Stimulated activated CD8-positive, alpha-beta memory T cell treated with anti-CD3 and anti-CD28 coated beads, Interleukin-4, amount 100 ng/mL, for 24 hours (primary cell): ENCODE results near the gene OTX2.

Experiments used
- DNase-seq: peaks from one replicate; pipeline ENCODE4 v3.0.0-alpha.2; 2020; ENCODE audit warnings: low read depth

The OTX2 gene

GRCh38 chr14:56810147-56810719 lies at the start of gene OTX2:
Gene OTX2, minus strand, starts transcription at chr14:56810479. Its CDS starts 5,023 bp downstream, at chr14:56805456.
- DNase-seq: no peak

GRCh38 chr14:56858422-56858821 lies 48.1 kb upstream of the OTX2 start:
- DNase-seq: no peak

GRCh38 chr14:56857216-56857615 lies 46.9 kb upstream of the OTX2 start:
- DNase-seq: no peak

GRCh38 chr14:56855891-56856461 lies 45.7 kb upstream of the OTX2 start:
- no peak for DNase-seq

GRCh38 chr14:56854325-56854724 lies 44.0 kb upstream of the OTX2 start:
- no peak for DNase-seq

- no peak for DNase-seq
Measured at GRCh38 chr14:56846970-56847930, 37.0 kb upstream of the OTX2 start.

- no peak for DNase-seq
Measured at GRCh38 chr14:56844406-56845002, 34.2 kb upstream of the OTX2 start.

- DNase-seq: no peak
Measured at GRCh38 chr14:56841611-56842010, 31.3 kb upstream of the OTX2 start.

GRCh38 chr14:56840221-56840620 lies 29.9 kb upstream of the OTX2 start:
- DNase-seq: no peak

GRCh38 chr14:56829151-56829550 lies 18.9 kb upstream of the OTX2 start:
- DNase-seq: no peak

- no peak for DNase-seq
Measured at GRCh38 chr14:56826214-56826613, 15.9 kb upstream of the OTX2 start.

GRCh38 chr14:56821805-56822610 lies 11.7 kb upstream of the OTX2 start:
- DNase-seq: no peak

- no peak for DNase-seq
Measured at GRCh38 chr14:56821177-56821576, 10.9 kb upstream of the OTX2 start.

- DNase-seq: no peak
Measured at GRCh38 chr14:56817396-56817921, 7.2 kb upstream of the OTX2 start.

GRCh38 chr14:56816574-56817391 lies 6.5 kb upstream of the OTX2 start:
- no peak for DNase-seq

- no peak for DNase-seq
Measured at GRCh38 chr14:56815745-56816144, 5.5 kb upstream of the OTX2 start.

- DNase-seq: no peak
Measured at GRCh38 chr14:56814969-56815700, 4.9 kb upstream of the OTX2 start.

- no peak for DNase-seq
Measured at GRCh38 chr14:56814519-56814959, 4.3 kb upstream of the OTX2 start.

- DNase-seq: no peak
Measured at GRCh38 chr14:56813143-56813551, 2.9 kb upstream of the OTX2 start.
